MM.1S (cell line): Measurements from ENCODE around the gene PTPRE.

Experiments used
- DNase-seq: peaks from one replicate; pipeline ENCODE4 v3.0.0-alpha.2; 2015
- H2AFZ ChIP-seq: fragments of 300-600 bp; sonication (generic); 2 replicates; pipeline ENCODE4 v1.6.0; 2016; ENCODE audit warnings: antibody characterized with exemption, low read length
- H3F3A ChIP-seq: fragments of 300-600 bp; sonication (generic); 2 replicates; pipeline ENCODE4 v1.6.1; 2016; ENCODE audit warnings: mild to moderate bottlenecking, antibody characterized with exemption, low read length, moderate library complexity, mixed read lengths; ENCODE audit not compliant: insufficient read depth
- H3K27ac ChIP-seq: fragments of 300-600 bp; sonication (generic); 2 replicates; pipeline ENCODE4 v1.5.1; 2016; ENCODE audit warnings: mild to moderate bottlenecking, low read length
- H3K27me3 ChIP-seq: fragments of 300-600 bp; sonication (generic); replicated peaks from 2 replicates; pipeline ENCODE4 v1.6.0; 2016; ENCODE audit warnings: low read length; ENCODE audit not compliant: insufficient read depth
- H3K36me3 ChIP-seq: fragments of 300-600 bp; sonication (generic); replicated peaks from 2 replicates; pipeline ENCODE4 v1.6.1; 2016; ENCODE audit warnings: mild to moderate bottlenecking, low read length, mixed read lengths; ENCODE audit not compliant: insufficient read depth
- H3K4me1 ChIP-seq: fragments of 300-600 bp; sonication (generic); 2 replicates; pipeline ENCODE4 v1.6.1; 2016; ENCODE audit warnings: low read length, mixed read lengths
- H3K4me2 ChIP-seq: fragments of 300-600 bp; sonication (generic); 2 replicates; pipeline ENCODE4 v1.6.0; 2016; ENCODE audit warnings: low read depth, low read length
- H3K4me3 ChIP-seq: fragments of 300-600 bp; sonication (generic); 2 replicates; pipeline ENCODE4 v1.5.1; 2016; ENCODE audit warnings: low read length, mixed read lengths
- H3K79me2 ChIP-seq: fragments of 300-600 bp; sonication (generic); 2 replicates; pipeline ENCODE4 v1.6.1; 2016; ENCODE audit warnings: mixed run types, low read length, mixed read lengths
- H3K9ac ChIP-seq: fragments of 300-600 bp; sonication (generic); 2 replicates; pipeline ENCODE4 v1.6.1; 2016; ENCODE audit warnings: low read length, mixed read lengths
- H3K9me2 ChIP-seq: fragments of 300-600 bp; sonication (generic); replicated peaks from 2 replicates; pipeline ENCODE4 v1.6.1; 2016; ENCODE audit warnings: mild to moderate bottlenecking, low read length, mixed read lengths; ENCODE audit not compliant: insufficient read depth
- H3K9me3 ChIP-seq: fragments of 300-600 bp; sonication (generic); replicated peaks from 2 replicates; pipeline ENCODE4 v1.6.1; 2016; ENCODE audit warnings: mild to moderate bottlenecking, low read length, mixed read lengths; ENCODE audit not compliant: insufficient read depth
- H4K20me1 ChIP-seq: fragments of 300-600 bp; sonication (generic); 2 replicates; pipeline ENCODE4 v1.6.1; 2016; ENCODE audit warnings: mild to moderate bottlenecking, low read length, moderate library complexity, mixed read lengths; ENCODE audit not compliant: insufficient read depth
- EZH2 ChIP-seq: fragments of 300-600 bp; sonication (generic); optimal IDR thresholded peaks from 2 replicates; pipeline ENCODE3; 2017; ENCODE audit warnings: low read depth, mild to moderate bottlenecking, antibody characterized with exemption, low read length, mixed read lengths
- EZH2phosphoT487 ChIP-seq: fragments of 300-600 bp; sonication (generic); IDR thresholded peaks from 2 replicates; pipeline ENCODE4 v1.6.1; 2018; ENCODE audit warnings: antibody characterized with exemption, low read length
- TF ChIP-seq, protein P1 (sequence below): fragments of 300-600 bp; sonication (generic); IDR thresholded peaks from 2 replicates; pipeline ENCODE4 v1.5.1; 2016; ENCODE audit warnings: antibody characterized with exemption, low read length, mixed read lengths

PTPRE gene, protein sequence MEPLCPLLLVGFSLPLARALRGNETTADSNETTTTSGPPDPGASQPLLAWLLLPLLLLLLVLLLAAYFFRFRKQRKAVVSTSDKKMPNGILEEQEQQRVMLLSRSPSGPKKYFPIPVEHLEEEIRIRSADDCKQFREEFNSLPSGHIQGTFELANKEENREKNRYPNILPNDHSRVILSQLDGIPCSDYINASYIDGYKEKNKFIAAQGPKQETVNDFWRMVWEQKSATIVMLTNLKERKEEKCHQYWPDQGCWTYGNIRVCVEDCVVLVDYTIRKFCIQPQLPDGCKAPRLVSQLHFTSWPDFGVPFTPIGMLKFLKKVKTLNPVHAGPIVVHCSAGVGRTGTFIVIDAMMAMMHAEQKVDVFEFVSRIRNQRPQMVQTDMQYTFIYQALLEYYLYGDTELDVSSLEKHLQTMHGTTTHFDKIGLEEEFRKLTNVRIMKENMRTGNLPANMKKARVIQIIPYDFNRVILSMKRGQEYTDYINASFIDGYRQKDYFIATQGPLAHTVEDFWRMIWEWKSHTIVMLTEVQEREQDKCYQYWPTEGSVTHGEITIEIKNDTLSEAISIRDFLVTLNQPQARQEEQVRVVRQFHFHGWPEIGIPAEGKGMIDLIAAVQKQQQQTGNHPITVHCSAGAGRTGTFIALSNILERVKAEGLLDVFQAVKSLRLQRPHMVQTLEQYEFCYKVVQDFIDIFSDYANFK

DNA sequence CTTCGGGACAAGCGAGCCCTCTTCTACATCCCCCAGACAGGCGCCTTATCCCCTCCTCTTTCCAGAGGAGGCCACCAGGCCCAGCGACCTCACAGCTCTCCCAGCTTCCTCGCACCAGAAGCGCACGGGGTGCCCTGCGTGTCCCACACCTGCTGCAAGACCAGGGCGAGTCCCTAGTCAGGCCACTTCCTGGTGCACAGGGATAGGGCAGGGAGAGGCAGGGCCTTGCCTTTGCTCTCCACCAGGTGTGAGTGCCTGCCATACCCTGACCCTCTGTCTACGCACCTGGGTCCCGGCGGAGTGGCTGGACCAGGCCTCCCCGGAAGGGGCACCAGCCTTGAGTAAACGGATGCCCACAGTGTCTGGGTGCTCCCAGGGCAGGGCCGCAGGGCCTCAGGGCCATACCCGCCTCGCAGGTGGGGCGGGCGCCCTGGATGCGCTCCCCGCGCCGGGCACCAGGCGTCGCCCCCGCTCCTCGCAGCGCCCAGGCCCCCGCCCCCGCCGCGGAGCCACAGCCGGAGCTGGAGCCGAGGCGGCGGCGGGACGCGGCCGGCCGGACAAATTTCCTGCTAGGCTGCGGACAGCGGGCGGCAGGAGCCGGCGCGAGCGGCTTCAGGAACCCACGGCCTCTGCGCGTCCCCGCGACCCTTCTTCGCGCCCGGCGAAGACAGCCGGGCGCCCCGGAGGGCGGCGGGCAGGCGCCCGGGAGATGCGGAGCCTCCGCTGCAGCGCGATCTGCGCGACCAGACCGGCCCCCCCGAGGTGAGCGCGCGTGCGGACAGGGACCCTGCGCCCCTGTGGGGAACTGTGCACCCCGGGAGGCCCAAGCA, at the start of gene PTPRE:
TSS of gene PTPRE (plus strand) at position 556 of the 830 bp plus-strand sequence. CDS start 133,779 bp downstream, outside the sequence.
- Histone ChIP-seq H3F3A (no peaks in the 10 kb centered on the region), H3K27ac (no peak within 1 kb of the TSS), H3K9me3 (no peaks in the 10 kb centered on the region), H3K27me3 (peaks cover 7% of the 10 kb centered on the region; the same call in 1 of the 2 replicates), H3K79me2 (no peaks in the 10 kb centered on the region), H4K20me1 (no peaks in the 10 kb centered on the region), H3K9me2 (no peaks in the 10 kb centered on the region), H3K4me2 (peak within 1 kb of the TSS; percentile 69), H3K4me3 (peak within 1 kb of the TSS; percentile 46), H3K36me3 (no peaks in the 10 kb centered on the region), H3K9ac (no peak within 1 kb of the TSS), H2AFZ (peak within 1 kb of the TSS; percentile 67; the same call in 1 of the 2 replicates), H3K4me1 (0 out of 2 replicates have a peak, but pooled peaks cover 4% of the 10 kb centered on the region)
- TF ChIP-seq, protein P1, sequence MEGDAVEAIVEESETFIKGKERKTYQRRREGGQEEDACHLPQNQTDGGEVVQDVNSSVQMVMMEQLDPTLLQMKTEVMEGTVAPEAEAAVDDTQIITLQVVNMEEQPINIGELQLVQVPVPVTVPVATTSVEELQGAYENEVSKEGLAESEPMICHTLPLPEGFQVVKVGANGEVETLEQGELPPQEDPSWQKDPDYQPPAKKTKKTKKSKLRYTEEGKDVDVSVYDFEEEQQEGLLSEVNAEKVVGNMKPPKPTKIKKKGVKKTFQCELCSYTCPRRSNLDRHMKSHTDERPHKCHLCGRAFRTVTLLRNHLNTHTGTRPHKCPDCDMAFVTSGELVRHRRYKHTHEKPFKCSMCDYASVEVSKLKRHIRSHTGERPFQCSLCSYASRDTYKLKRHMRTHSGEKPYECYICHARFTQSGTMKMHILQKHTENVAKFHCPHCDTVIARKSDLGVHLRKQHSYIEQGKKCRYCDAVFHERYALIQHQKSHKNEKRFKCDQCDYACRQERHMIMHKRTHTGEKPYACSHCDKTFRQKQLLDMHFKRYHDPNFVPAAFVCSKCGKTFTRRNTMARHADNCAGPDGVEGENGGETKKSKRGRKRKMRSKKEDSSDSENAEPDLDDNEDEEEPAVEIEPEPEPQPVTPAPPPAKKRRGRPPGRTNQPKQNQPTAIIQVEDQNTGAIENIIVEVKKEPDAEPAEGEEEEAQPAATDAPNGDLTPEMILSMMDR: peak; percentile 50
- TF ChIP-seq EZH2phosphoT487: no peak
- TF ChIP-seq EZH2: no peak
- DNase-seq: peak; percentile 71

DNA sequence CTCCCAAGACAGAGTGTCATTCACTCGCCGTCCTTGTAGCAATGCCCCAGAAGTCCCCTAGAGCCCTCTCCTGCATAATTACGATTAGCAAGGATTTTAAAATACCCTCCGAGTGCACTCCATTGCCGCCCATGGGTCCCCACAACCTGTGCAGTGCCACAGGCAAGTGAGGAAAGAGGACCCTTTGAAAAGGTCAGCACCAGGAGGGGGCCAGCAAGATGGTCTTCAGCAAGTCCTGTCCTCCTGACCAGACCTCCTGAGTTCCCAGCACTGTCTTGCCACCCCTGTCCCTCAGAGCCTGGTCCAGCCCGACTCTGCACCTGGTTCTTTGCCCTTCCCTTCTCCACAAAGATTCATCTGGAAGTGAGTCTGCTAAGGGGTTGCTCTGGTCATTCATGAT, 46.3 kb upstream of the PTPRE start:
- TF ChIP-seq EZH2 (no peak), EZH2phosphoT487 (no peak)
- TF ChIP-seq, protein P1: no peak
- DNase-seq: no peak
- no peak overlapping the region for H3K9ac ChIP-seq
- no peak overlapping the region for H2AFZ ChIP-seq
- H3K27me3 ChIP-seq: no peaks in the 10 kb centered on the region
- no peaks in the 10 kb centered on the region for H3K4me1 ChIP-seq
- no peaks in the 10 kb centered on the region for H3K79me2 ChIP-seq
- no peaks in the 10 kb centered on the region for H3K36me3 ChIP-seq
- H3F3A ChIP-seq: no peaks in the 10 kb centered on the region
- H3K27ac ChIP-seq: no peak overlapping the region
- H4K20me1 ChIP-seq: no peaks in the 10 kb centered on the region
- no peak overlapping the region for H3K4me3 ChIP-seq
- H3K4me2 ChIP-seq: no peak overlapping the region
- H3K9me2 ChIP-seq: no peaks in the 10 kb centered on the region
- no peaks in the 10 kb centered on the region for H3K9me3 ChIP-seq

DNA sequence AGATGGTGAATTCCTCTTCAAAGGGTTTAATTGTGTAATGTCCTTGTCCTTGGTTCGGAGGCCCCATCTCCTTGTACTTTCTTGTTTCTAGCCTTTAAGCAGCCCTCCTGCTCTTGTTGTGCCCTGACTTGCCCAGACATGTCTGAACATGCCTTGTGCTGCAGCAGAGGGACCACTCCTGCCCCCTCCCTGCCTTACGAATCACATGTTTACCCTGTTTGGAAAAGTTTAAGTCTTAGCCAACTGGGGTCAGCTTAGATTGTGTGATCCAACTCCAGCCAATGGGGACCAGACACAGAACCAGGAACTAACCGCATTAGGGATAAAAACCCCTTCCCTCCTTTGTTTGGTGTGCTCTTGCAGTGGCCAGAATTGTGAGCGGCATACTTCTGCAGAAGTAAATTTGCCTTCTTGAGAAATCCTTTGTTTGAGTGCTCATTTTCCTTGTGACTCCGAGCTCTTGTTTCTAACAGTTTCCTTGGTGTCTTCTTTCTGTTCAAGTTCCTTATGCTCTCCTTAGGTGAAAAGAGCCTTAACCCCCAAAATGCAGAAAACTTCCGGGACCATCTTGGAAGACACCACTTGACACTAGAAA, 43.6 kb upstream of the PTPRE start:
- TF ChIP-seq EZH2phosphoT487 (no peak), EZH2 (no peak)
- TF ChIP-seq, protein P1: no peak
- Histone ChIP-seq H3K9me2 (no peaks in the 10 kb centered on the region), H3K79me2 (no peaks in the 10 kb centered on the region), H3K4me1 (no peaks in the 10 kb centered on the region), H3K9me3 (no peaks in the 10 kb centered on the region), H3K9ac (no peak overlapping the region), H3K36me3 (no peaks in the 10 kb centered on the region), H3K4me2 (no peak overlapping the region), H3K27me3 (no peaks in the 10 kb centered on the region), H2AFZ (no peak overlapping the region), H3F3A (no peaks in the 10 kb centered on the region), H3K4me3 (no peak overlapping the region), H4K20me1 (no peaks in the 10 kb centered on the region), H3K27ac (no peak overlapping the region)
- no peak for DNase-seq
